Osteoblast (primary cell): ENCODE data around the gene SCG5. TPM values are rescaled to one million over a fixed set of nuclear protein-coding genes. Genes with fewer than 3 reads are reported as not detected.

ENCODE experiments used
- DNase-seq: peaks from one replicate; pipeline ENCODE4 v3.0.0; 2011; ENCODE audit warnings: low spot score, mixed read lengths; ENCODE audit not compliant: insufficient read length; ENCODE audit errors: missing footprints
- H2AFZ ChIP-seq: 2 replicates; pipeline ENCODE4 v1.6.0; 2011; ENCODE audit warnings: mild to moderate bottlenecking, low read length
- H3K27ac ChIP-seq: 2 replicates; pipeline ENCODE4 v1.5.1; 2011; ENCODE audit warnings: mild to moderate bottlenecking, low read depth, low read length, moderate library complexity
- H3K27me3 ChIP-seq: 2 replicates; pipeline ENCODE4 v1.6.0; 2012; ENCODE audit warnings: mild to moderate bottlenecking, control low read depth, inconsistent platforms, low read length, moderate library complexity; ENCODE audit not compliant: insufficient read depth
- H3K36me3 ChIP-seq: 2 replicates; pipeline ENCODE4 v1.5.1; 2011; ENCODE audit warnings: mild to moderate bottlenecking, low read length, control low read depth, moderate library complexity; ENCODE audit not compliant: insufficient read depth
- H3K4me1 ChIP-seq: 2 replicates; pipeline ENCODE4 v1.5.1; 2011; ENCODE audit warnings: mild to moderate bottlenecking, low read length, control low read depth, moderate library complexity; ENCODE audit not compliant: insufficient read depth
- H3K4me2 ChIP-seq: 2 replicates; pipeline ENCODE4 v1.6.0; 2011; ENCODE audit warnings: mild to moderate bottlenecking, low read length; ENCODE audit not compliant: insufficient read depth
- H3K4me3 ChIP-seq: fragments of 200-600 bp; sonication (generic); 3 replicates; pipeline ENCODE4 v1.5.1; 2012; ENCODE audit warnings: mild to moderate bottlenecking, low read length, inconsistent platforms; ENCODE audit not compliant: insufficient read depth
- H3K79me2 ChIP-seq: 2 replicates; pipeline ENCODE4 v1.6.0; 2012; ENCODE audit warnings: mild to moderate bottlenecking, low read length, control low read depth, inconsistent platforms; ENCODE audit not compliant: insufficient read depth
- H3K9me3 ChIP-seq: 2 replicates; pipeline ENCODE4 v1.5.1; 2011; ENCODE audit warnings: low read depth, low read length, control low read depth
- H4K20me1 ChIP-seq: 2 replicates; pipeline ENCODE4 v1.6.0; 2012; ENCODE audit warnings: mild to moderate bottlenecking, low read length, control low read depth; ENCODE audit not compliant: insufficient read depth
- total RNA-seq: library from RNA; depleted of rRNA; stranded (reverse); fragments of >200 nt; gene quantifications from 2 replicates; pipeline ENCODE4 v1.2.3, GENCODE V29; 2012
- TF ChIP-seq, protein P1 (sequence below): IDR thresholded peaks from 2 replicates; pipeline ENCODE4 v1.5.1; 2011; ENCODE audit warnings: mild to moderate bottlenecking, low read depth, low read length, moderate library complexity; ENCODE audit errors: extremely low read depth

The SCG5 gene
- total RNA-seq, 1 donor: 9.0 TPM

DNA sequence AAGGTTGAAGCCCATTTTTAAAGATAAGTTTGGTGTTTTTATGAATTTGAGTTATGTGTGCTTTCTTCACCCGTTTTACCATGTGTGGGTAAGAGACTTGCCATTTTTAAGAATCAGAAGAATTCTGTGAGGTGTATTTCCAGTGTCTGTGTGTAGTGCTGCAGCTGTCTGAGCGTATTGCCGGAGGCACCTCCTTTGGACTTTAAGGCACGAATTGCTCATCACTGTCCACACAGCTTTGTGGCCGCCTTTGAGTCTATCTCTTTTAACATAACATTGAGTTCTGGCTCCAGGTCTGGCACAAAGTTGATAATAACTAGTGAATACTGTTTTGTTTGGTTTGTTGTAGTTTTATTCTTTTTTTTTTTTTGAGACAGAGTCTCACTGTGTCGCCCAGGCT, 25.8 kb downstream of the SCG5 start:
- H3K4me1 ChIP-seq: peaks cover 34% of the 10 kb centered on the region

DNA sequence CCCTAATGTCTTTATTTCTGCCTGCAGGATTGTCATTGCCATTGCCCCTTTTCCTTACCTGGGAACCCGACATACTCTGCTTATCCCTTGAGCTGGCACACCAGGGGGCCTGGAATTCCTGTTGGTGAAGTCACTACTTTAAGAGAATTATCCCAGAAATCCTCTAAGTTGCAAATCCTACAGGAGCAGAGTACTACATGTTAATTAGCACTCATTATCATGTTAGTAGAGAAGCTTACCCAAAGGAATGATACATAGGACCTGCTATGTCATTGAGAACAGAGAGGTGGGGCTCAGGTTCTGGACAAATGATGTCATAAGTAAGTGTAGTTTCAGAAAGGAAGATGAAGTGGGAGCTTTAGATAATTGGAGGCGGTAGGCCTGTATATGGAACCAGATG, 27.4 kb downstream of the SCG5 start:
- no peaks in the 10 kb centered on the region for H3K27me3 ChIP-seq
- peaks cover 36% of the 10 kb centered on the region for H3K4me1 ChIP-seq
- no peaks in the 10 kb centered on the region for H3K36me3 ChIP-seq
- H3K27ac ChIP-seq: peak overlapping the region; percentile 87
- DNase-seq: no peak
- no peak overlapping the region for H3K4me2 ChIP-seq
- TF ChIP-seq, protein P1, sequence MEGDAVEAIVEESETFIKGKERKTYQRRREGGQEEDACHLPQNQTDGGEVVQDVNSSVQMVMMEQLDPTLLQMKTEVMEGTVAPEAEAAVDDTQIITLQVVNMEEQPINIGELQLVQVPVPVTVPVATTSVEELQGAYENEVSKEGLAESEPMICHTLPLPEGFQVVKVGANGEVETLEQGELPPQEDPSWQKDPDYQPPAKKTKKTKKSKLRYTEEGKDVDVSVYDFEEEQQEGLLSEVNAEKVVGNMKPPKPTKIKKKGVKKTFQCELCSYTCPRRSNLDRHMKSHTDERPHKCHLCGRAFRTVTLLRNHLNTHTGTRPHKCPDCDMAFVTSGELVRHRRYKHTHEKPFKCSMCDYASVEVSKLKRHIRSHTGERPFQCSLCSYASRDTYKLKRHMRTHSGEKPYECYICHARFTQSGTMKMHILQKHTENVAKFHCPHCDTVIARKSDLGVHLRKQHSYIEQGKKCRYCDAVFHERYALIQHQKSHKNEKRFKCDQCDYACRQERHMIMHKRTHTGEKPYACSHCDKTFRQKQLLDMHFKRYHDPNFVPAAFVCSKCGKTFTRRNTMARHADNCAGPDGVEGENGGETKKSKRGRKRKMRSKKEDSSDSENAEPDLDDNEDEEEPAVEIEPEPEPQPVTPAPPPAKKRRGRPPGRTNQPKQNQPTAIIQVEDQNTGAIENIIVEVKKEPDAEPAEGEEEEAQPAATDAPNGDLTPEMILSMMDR: no peak
- H2AFZ ChIP-seq: no peak overlapping the region
- no peaks in the 10 kb centered on the region for H3K9me3 ChIP-seq
- no peaks in the 10 kb centered on the region for H4K20me1 ChIP-seq
- peaks cover 6% of the 10 kb centered on the region for H3K79me2 ChIP-seq
- H3K4me3 ChIP-seq: no peak overlapping the region

More for the DNA sequence above, 25.8 kb downstream of the SCG5 start:
- Histone ChIP-seq H3K36me3 (no peaks in the 10 kb centered on the region), H3K27ac (no peak overlapping the region), H4K20me1 (no peaks in the 10 kb centered on the region), H3K27me3 (no peaks in the 10 kb centered on the region), H3K79me2 (peaks cover 17% of the 10 kb centered on the region), H3K9me3 (no peaks in the 10 kb centered on the region), H3K4me3 (no peak overlapping the region), H3K4me2 (no peak overlapping the region), H2AFZ (no peak overlapping the region)
- no peak for DNase-seq
- TF ChIP-seq, protein P1: no peak

DNA sequence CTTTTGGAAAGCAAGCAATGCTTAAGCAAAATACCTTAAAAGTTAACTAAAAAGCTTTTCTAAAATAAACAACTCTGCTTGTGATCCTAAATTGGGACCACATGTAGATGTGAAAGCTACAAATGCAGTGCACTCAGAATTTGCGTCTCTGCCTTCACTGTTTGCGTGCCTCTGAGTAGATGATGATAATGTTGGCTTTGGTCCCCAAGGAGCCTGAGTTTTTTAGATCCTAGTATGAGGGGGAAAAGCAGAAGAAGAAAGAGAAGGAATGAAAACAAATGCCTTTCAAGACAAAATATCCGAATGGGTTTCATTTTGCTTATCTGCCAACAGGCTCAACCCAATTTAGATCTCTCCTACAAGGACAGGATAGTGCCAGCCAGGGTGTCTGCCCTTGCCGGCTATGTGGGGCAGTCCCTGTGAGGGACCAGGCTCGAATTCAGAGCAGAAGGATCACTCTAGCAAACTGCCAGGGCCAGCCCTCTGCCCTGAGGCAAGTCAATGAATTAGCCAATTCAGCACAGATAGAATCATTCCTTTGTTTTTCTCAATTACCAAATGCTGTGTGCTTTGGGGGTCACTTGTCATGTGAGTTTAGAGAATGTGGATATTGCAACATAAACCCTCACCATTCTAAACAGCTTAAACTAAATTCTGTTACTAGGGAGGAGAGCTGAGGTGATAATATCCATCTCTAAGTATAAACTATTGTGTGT, 28.5 kb downstream of the SCG5 start:
- Histone ChIP-seq H3K27me3 (no peaks in the 10 kb centered on the region), H3K27ac (peak overlapping the region; percentile 87), H2AFZ (peak overlapping the region; percentile 38), H3K9me3 (no peaks in the 10 kb centered on the region), H3K4me3 (peak overlapping the region; percentile 43), H3K4me2 (peak overlapping the region; percentile 72), H3K4me1 (peaks cover 36% of the 10 kb centered on the region), H3K36me3 (no peaks in the 10 kb centered on the region), H3K79me2 (peaks cover 4% of the 10 kb centered on the region), H4K20me1 (no peaks in the 10 kb centered on the region)
- TF ChIP-seq, protein P1: no peak
- DNase-seq: peak; percentile 70

DNA sequence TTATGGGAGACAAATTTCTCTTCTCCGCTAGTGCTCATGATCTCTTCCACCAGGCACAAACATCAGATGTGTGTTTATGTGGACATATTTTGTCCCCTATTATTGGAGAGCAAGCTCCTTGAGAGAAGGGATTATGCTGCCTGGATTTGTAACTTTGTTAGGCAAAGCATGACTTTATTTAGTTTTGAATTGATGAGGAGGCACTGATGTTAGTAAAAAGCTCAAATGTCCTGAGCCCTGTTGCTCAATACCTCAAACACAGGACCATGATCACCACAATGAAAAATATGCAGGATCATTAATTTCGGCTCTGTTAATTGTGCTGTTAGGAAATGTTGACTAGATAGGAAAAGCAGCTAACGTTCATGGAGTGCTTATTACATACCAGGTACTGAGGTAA, 29.1 kb downstream of the SCG5 start:
- no peaks in the 10 kb centered on the region for H4K20me1 ChIP-seq

More for the DNA sequence above, 29.1 kb downstream of the SCG5 start:
- H3K27ac ChIP-seq: peak overlapping the region; percentile 87
- H3K79me2 ChIP-seq: peaks cover 4% of the 10 kb centered on the region
- H3K36me3 ChIP-seq: no peaks in the 10 kb centered on the region
- DNase-seq: no peak
- no peaks in the 10 kb centered on the region for H3K27me3 ChIP-seq
- H3K4me3 ChIP-seq: no peak overlapping the region
- TF ChIP-seq, protein P1: no peak
- no peaks in the 10 kb centered on the region for H3K9me3 ChIP-seq
- H3K4me1 ChIP-seq: peaks cover 40% of the 10 kb centered on the region
- H3K4me2 ChIP-seq: peak overlapping the region; percentile 72
- H2AFZ ChIP-seq: no peak overlapping the region
